Ectodermal cell (in vitro differentiated cells): Measurements from ENCODE around the gene RPS18.

Experiments used
- H3K27ac ChIP-seq: 2 replicates; pipeline ENCODE4 v1.7.0; 2013; ENCODE audit warnings: mild to moderate bottlenecking, low read depth, low read length; ENCODE audit not compliant: insufficient read depth, poor library complexity, severe bottlenecking
- H3K27me3 ChIP-seq: 2 replicates; pipeline ENCODE4 v1.7.0; 2013; ENCODE audit warnings: mild to moderate bottlenecking, low read length; ENCODE audit not compliant: insufficient read depth, control insufficient read depth, poor library complexity, severe bottlenecking
- H3K36me3 ChIP-seq: one replicate; pipeline ENCODE4 v1.7.0; 2013; ENCODE audit warnings: low read length; ENCODE audit not compliant: control insufficient read depth, insufficient read depth
- H3K4me1 ChIP-seq: one replicate; pipeline ENCODE4 v1.7.0; 2013; ENCODE audit warnings: low read length; ENCODE audit not compliant: control insufficient read depth, insufficient read depth
- H3K4me3 ChIP-seq: 2 replicates; pipeline ENCODE4 v1.7.0; 2013; ENCODE audit warnings: low read depth, low read length, control low read depth; ENCODE audit not compliant: insufficient read depth
- H3K9me3 ChIP-seq: 2 replicates; pipeline ENCODE4 v1.7.0; 2013; ENCODE audit warnings: mild to moderate bottlenecking, low read length, moderate library complexity; ENCODE audit not compliant: control insufficient read depth
- WGBS, 2 experiments: methylation state at CpG; one replicate each; pipeline ENCODE4 v1.1.7; 2013; ENCODE audit warnings: missing lambda C conversion rate in 2 of 2; 5-methylcytosine and 5-hydroxymethylcytosine counted together

RPS18 gene

DNA sequence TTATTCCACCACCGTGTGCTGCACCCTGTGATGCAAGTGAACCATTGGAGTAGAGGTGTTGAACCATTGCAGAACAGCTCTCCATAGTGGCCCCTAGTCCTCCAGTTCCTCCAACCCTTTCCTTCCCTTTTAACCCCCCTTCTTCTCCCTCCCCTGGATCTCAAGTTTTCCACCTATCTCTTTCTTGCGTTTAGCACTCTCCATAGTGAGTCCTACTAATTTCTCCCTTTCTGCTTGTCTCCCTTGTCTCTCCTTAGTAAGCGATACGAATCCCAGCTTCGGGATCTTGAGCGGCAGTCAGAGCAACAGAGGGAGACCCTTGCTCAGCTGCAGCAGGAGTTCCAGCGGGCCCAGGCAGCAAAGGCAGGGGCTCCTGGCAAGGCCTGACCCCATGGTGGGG is 18.6 kb downstream of the RPS18 start:
- Histone ChIP-seq H3K4me3 (peak overlapping the region; percentile 85), H3K4me1 (peaks cover 9% of the 10 kb centered on the region), H3K27ac (no peak overlapping the region), H3K36me3 (peaks cover 23% of the 10 kb centered on the region), H3K9me3 (no peaks in the 10 kb centered on the region), H3K27me3 (no peaks in the 10 kb centered on the region)
- 87% methylated on average over 7 of the region's 7 CpGs for WGBS, 2 experiments

DNA sequence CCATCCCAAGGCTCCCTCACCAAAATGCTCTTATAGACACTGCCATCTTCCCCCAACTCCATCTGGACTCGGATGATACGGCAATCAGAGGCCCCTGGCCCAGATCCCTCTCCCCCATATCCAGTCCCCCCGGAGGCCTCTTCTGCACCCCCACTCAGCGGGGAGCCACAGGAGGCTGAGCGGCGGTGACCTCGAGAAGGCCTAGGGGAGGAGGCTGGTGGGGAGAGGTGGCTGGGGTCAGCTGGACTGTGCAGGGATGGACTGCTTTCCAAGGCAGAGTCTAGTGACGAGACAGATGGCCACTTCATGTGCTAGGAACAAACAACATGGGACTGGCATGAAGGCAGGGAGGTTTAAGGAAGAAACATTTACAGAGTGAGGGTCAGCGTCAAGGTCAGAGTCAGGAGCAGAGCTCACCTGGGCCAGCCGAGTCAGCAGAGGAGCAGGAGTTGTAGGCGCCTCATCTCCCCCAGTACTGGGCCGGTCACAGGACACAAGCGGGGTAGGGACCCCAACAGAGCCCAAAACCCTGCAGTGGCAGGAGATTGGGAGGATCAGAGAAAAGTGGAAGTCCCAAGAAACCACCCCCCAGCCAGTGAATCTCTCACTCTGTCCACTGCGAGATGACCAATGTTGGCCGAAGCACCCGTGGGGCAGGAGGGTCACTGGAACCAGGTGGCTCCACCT is 21.3 kb downstream of the RPS18 start:
- H3K36me3 ChIP-seq: peaks cover 17% of the 10 kb centered on the region
- H3K9me3 ChIP-seq: no peaks in the 10 kb centered on the region
- H3K4me1 ChIP-seq: peaks cover 10% of the 10 kb centered on the region
- no peaks in the 10 kb centered on the region for H3K27me3 ChIP-seq
- H3K4me3 ChIP-seq: no peak overlapping the region
- WGBS, 2 experiments: 92 to 94% methylated on average over 15 to 16 of the region's 16 CpGs
- H3K27ac ChIP-seq: no peak overlapping the region

DNA sequence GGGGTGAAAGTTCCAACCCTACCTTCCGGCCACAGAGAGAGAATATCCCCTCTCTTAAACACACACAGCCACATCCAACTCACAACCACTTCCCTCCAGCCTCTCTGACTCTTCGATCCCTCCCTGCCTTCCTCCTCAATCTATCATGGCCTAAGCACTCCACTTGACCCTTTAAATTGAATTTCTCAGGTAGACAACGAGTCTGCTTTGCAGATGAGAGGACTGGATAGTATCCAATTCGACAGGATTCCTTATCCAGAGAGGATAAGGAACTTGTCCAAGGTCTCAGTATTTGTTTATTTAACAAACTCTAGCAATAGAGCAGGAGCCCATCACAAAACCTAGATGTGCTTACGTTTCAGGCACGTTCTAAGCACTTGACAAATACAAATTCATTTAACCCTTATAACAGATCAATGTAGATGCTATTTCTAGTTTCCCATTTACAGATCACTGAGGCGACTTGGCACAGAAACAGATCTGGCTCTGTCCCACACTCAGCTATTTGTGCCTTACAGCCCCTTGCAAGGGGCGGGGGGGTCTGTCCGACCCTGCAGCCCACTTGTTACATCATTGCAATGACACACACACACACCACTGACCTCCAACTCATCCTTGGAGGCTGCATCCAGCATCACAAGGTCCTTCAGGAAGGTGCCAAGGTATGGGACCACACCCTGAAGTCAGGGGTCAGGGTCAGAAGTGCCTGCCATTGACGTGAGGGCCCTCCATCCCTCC is 22.4 kb downstream of the RPS18 start:
- H3K9me3 ChIP-seq: no peaks in the 10 kb centered on the region
- no peaks in the 10 kb centered on the region for H3K27me3 ChIP-seq
- 90 to 92% methylated on average over 10 of the region's 10 CpGs for WGBS, 2 experiments
- peaks cover 17% of the 10 kb centered on the region for H3K36me3 ChIP-seq
- peaks cover 6% of the 10 kb centered on the region for H3K4me1 ChIP-seq
- no peak overlapping the region for H3K27ac ChIP-seq
- H3K4me3 ChIP-seq: no peak overlapping the region

DNA sequence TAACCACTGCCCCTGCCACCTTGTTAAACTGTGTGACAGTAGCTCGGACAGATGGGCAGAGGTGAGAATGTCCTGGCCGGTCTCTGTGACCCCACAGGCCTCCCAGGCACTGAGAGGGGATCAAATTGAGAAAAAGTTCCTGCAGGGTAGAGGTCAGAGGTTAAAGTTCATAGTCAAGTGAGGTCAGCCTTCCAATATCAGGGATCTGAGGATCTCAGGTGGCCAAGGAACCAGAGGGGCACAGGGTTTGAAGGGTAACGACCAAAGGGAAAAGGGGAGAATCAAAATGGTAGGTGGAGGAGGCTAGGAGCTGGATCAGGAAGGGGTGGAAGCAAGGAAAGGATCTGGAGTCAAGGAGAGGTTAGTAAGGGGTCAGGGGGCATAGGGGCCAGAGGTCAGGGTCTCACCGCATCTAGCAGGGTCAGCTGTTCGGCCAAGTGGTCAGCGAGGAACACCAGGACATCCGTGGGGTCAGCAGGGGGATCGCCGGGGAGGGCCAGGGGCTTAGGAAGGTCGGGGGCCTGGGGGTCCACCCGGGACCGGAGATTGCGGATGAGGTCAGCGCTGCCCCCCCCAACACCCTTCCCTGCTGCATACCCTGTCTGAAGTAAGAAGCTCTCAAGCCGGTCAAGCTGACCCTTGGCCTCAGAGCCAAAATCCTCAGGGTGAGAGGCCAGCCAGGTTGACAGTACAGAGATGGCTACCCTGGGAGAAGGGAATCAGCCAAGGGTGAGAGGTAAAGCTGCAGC is 23.9 kb downstream of the RPS18 start:
- WGBS, 2 experiments: 94% methylated on average over 15 of the region's 15 CpGs
- Histone ChIP-seq H3K36me3 (peaks cover 17% of the 10 kb centered on the region), H3K4me3 (no peak overlapping the region), H3K9me3 (no peaks in the 10 kb centered on the region), H3K27me3 (no peaks in the 10 kb centered on the region), H3K27ac (no peak overlapping the region), H3K4me1 (peaks cover 2% of the 10 kb centered on the region)

DNA sequence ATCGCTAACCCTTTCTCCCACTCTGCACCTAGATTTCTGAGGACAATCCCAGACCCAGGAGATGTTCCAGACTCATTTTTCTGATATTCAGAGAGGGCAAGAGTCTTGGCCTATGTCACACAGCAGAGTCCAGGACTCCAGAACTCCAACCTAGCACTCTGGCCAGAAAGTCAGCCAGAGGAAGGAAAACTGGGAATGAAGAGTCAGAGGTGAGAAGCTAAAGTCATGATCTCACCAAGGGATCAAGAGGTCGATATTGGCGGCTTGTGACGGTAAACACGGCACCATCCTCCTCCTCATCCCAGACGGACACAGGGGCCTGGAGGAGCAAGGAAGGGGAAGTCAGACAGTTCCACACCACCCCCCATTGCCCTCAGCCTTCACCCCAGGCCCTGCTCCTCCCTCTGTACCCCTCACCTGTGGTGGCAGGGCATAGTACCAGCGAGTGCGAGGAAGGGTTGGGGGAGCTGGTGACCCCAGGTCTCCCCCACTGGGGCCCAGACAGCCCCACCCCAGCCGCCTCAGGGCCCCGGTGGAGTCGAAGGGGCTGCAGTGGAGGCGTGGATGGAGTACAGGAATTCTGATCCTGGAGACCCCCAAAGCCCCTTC is 25.0 kb downstream of the RPS18 start:
- H3K36me3 ChIP-seq: peaks cover 6% of the 10 kb centered on the region
- H3K27me3 ChIP-seq: no peaks in the 10 kb centered on the region
- H3K27ac ChIP-seq: no peak overlapping the region
- no peaks in the 10 kb centered on the region for H3K9me3 ChIP-seq
- 68 to 75% methylated on average over 12 of the region's 12 CpGs for WGBS, 2 experiments
- H3K4me3 ChIP-seq: peak overlapping the region; percentile 46
- peaks cover 2% of the 10 kb centered on the region for H3K4me1 ChIP-seq

DNA sequence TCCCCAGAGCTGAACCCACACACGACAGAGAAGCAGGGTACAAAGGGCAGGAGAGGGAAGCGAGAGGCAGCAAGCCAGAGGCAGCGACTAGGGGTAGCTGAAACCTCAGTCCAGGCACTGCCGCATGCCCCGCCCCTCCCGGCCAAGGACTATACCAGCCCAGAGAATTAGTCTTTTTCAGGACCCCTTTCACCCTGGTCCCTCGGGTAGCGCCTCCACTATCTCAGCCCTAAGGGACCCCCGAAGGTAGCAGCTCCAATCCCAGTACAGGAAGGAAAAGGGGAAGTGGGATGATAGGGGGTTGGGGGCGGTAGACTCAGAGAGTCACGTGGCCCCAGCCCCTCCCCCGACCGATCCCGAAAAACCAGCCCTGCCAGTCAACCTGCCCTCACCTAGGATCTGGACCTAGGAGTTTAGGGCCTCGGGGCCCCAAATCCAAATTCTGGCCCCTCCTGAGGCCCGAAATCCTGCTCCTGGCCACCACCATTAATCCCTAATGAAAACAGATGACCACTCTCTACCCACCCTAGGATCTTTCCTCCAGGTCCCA is 25.6 kb downstream of the RPS18 start:
- no peak overlapping the region for H3K27ac ChIP-seq
- H3K4me1 ChIP-seq: peaks cover 2% of the 10 kb centered on the region
- 2% methylated on average over 16 of the region's 16 CpGs for WGBS, 2 experiments

DNA sequence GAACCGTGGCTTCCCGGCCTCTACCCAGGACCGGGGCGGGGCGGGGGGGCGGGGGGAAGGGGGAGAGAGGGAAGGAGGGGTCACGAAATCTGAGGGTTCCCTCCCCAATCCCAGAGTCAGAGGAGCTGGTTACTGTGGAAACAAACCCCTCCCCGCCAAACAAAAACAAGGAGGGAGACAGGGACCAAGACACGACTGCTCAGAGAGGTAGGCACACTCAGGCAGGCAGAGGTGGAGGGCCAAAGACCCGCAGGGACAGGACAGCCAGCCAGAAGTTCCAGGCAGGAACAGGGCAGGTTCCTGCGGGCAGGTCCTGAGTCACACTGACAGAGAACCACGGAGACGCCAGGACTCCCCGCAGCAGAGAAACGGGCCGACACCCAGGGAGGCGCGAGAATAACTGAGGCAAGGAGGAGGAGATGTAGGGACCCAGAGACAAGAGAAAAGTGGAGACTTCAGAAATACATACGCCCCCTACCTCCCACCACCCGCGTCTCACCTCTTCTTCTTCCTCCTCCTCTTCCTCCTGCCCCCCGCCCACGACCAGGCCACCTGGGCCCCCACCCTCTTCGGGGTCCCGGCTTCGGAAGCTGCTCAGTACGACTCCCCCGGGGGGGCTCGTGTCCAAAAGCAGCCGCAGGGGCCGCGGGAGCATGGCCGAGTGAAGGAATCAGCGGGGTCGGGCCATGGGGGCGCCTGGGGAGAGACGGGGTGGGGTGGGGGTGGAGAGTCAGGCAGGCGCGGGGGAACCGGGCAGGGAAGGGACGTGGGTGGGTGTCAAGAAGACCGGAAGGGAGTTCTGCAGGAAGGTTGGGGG is 26.3 kb downstream of the RPS18 start:
- H3K27ac ChIP-seq: peak overlapping the region; percentile 82

More for the DNA sequence above, 25.6 kb downstream of the RPS18 start:
- Histone ChIP-seq H3K4me3 (peak overlapping the region; percentile 46), H3K9me3 (no peaks in the 10 kb centered on the region), H3K27me3 (no peaks in the 10 kb centered on the region), H3K36me3 (peaks cover under 1% of the 10 kb centered on the region)

DNA sequence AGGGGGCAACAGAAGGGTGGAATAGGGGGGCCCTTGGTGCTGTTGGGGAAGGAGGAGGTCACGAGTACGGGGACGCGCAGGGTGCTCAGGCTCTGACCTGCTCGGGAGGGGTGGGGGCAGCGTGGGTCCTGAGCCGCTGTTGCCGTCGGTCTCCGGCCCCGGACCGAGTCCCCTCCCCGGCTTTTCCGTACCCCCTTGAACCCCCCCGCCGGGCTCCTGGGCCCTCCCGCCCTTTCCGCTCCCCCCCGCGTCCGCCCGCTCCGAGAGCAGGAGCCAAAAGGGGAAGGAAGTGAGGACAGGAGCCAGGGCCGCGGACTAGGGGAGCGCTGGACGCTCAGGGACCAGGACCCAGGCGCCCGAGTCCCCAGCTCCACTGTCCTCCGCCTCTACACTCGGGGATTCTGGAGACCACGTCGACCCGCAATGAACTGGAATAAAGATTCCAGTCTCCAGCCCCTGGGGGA is 26.9 kb downstream of the RPS18 start, which contains the start of gene RGL2:
RGL2 (minus strand) TSS at position 170 of the 464 bp plus-strand sequence. CDS start 332 bp downstream, outside the sequence.
- Histone ChIP-seq H3K36me3 (no peaks in the 10 kb centered on the region), H3K4me1 (peaks cover 2% of the 10 kb centered on the region), H3K27me3 (no peaks in the 10 kb centered on the region), H3K4me3 (peak within 1 kb of the TSS; percentile 88), H3K27ac (peak within 1 kb of the TSS; percentile 97), H3K9me3 (no peaks in the 10 kb centered on the region)
- WGBS, 2 experiments: 0 to 1% methylated on average over 34 of the region's 34 CpGs

More for the DNA sequence above, 26.3 kb downstream of the RPS18 start:
- Histone ChIP-seq H3K9me3 (no peaks in the 10 kb centered on the region), H3K27me3 (no peaks in the 10 kb centered on the region), H3K36me3 (no peaks in the 10 kb centered on the region), H3K4me3 (peak overlapping the region; percentile 88), H3K4me1 (peaks cover 2% of the 10 kb centered on the region)
- WGBS, 2 experiments: 0 to 1% methylated on average over 35 to 36 of the region's 42 CpGs
